ENCODE results near the gene KNDC1. TPM values are rescaled to one million over a fixed set of nuclear protein-coding genes. Genes with fewer than 3 reads are reported as not detected.

KNDC1 gene
- total and polyA plus RNA-seq, 3 donors from 2014 or later: 4.2 to 19.8 (median 13.3) TPM

DNA sequence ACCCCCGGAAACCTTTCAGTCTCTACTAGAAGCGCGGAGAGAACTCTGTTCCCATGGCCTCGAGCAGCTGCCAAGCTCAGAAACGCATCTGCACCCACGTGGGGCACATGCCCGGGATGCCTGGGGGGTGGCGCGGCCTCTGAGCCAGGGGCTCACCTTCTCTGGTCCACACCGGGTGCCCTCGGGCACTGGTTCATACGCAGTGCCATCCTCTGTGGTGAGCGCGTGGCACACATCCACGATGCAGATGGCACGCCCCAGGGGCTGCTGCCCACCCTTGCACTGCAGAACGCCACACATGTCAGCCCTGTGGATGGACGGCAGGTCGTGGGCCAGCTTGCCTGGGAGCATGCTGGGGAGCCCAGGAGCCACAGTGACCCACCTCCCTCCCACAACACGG lies 110.2 kb downstream of the KNDC1 start:
- Histone ChIP-seq H3K4me1 (no peaks in the 10 kb centered on the region), H3K27me3 (no peaks in the 10 kb centered on the region), H3K27ac (no peak overlapping the region), H3K36me3 (ENCODE audit: low read depth, missing control alignments) (no peaks in the 10 kb centered on the region), H3K9me3 (no peaks in the 10 kb centered on the region), H3K4me3 (no peak overlapping the region)
- WGBS, 2 donors: 88 to 90% methylated on average over 18 to 20 of the region's 20 CpGs
- TF ChIP-seq, protein P1, sequence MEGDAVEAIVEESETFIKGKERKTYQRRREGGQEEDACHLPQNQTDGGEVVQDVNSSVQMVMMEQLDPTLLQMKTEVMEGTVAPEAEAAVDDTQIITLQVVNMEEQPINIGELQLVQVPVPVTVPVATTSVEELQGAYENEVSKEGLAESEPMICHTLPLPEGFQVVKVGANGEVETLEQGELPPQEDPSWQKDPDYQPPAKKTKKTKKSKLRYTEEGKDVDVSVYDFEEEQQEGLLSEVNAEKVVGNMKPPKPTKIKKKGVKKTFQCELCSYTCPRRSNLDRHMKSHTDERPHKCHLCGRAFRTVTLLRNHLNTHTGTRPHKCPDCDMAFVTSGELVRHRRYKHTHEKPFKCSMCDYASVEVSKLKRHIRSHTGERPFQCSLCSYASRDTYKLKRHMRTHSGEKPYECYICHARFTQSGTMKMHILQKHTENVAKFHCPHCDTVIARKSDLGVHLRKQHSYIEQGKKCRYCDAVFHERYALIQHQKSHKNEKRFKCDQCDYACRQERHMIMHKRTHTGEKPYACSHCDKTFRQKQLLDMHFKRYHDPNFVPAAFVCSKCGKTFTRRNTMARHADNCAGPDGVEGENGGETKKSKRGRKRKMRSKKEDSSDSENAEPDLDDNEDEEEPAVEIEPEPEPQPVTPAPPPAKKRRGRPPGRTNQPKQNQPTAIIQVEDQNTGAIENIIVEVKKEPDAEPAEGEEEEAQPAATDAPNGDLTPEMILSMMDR (IDR thresholded peaks at IDR 0.05): no peak
- no peak for TF ChIP-seq POLR2A (IDR thresholded peaks at IDR 0.05)
- intact Hi-C loops (cut with DNase I; ENCODE audit: low total_unique reads): no loop called here
- DNase-seq: no peak

DNA sequence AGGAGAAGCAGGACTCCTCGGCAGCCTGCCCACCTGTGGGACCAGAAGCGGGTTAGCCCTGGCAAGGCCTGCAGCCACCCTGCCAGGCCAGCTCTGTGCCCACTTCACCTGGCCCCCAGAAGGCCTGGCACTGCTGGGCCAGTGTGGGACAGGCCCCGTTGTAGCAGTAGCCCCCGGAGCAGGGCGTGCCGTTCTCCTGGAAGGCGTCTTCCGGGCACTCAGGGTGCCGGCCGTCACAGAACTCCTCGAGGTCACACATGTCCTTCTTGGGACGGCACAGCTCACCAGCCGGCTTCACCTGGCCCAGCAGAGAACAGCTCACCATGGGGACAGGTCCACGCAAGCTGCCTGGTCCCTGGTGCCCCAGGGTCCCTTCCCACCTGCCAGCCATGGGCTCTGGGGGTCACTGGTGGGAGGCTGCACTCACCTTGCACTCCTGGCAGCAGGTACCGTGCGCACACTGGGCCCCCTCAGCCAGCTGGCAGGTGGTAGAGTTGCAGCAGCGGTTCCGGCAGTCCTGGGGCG lies 110.8 kb downstream of the KNDC1 start:
- H3K36me3 ChIP-seq (ENCODE audit: low read depth, missing control alignments): no peaks in the 10 kb centered on the region
- no peak overlapping the region for H3K4me3 ChIP-seq
- no peak overlapping the region for H3K27ac ChIP-seq
- intact Hi-C loops (cut with DNase I; ENCODE audit: low total_unique reads): no loop called here
- WGBS, 2 donors: 91 to 97% methylated on average over 9 to 17 of the region's 19 CpGs
- no peaks in the 10 kb centered on the region for H3K27me3 ChIP-seq
- no peaks in the 10 kb centered on the region for H3K4me1 ChIP-seq
- no peaks in the 10 kb centered on the region for H3K9me3 ChIP-seq
- DNase-seq: no peak
- no peak for TF ChIP-seq POLR2A (IDR thresholded peaks at IDR 0.05)
- TF ChIP-seq, protein P1 (IDR thresholded peaks at IDR 0.05): no peak

DNA sequence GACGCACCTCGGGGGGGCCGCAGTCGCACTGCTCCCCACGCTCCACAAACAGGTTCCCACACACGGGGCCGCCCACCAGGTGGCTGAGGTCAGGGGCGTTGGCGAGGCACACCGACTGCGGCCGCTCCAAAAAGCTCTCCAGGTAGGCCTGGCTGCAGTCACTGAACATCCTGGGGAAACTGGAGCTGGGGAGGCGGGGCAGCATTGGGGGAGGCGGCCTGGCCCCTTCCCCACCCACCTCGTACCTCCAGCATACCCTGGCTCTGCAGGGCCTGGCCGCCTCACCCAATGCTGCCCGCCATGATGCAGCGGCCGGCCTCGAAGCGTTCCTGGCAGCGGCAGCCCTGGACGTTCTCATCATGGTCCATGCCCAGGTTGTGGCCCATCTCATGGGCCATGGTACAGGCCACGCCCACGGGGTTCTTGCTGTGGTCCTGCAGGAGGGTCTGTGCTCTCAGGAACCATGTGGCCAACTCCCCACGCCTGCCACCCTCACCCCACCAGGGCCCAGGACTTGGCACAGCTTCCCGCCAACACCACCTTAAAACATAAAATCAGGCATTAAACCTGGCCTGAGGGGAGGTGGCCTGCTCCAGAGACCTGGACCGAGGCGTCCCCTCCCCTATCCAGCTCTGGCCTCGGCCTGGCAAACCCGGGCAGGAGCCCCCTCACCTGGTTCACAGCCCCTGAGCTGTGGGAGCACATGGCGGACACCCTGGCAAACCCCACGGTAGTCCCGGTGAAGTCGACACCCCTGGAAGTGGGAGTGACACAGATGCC lies 111.7 kb downstream of the KNDC1 start:
- Histone ChIP-seq H3K4me3 (no peak overlapping the region), H3K36me3 (ENCODE audit: low read depth, missing control alignments) (no peaks in the 10 kb centered on the region), H3K27ac (no peak overlapping the region), H3K4me1 (no peaks in the 10 kb centered on the region), H3K9me3 (no peaks in the 10 kb centered on the region), H3K27me3 (no peaks in the 10 kb centered on the region)
- intact Hi-C loops (cut with DNase I; ENCODE audit: low total_unique reads): no loop called here
- DNase-seq: no peak
- WGBS, 2 donors: 92 to 93% methylated on average over 3 to 35 of the region's 35 CpGs
- TF ChIP-seq, protein P1 (IDR thresholded peaks at IDR 0.05): no peak
- TF ChIP-seq POLR2A (IDR thresholded peaks at IDR 0.05): no peak

DNA sequence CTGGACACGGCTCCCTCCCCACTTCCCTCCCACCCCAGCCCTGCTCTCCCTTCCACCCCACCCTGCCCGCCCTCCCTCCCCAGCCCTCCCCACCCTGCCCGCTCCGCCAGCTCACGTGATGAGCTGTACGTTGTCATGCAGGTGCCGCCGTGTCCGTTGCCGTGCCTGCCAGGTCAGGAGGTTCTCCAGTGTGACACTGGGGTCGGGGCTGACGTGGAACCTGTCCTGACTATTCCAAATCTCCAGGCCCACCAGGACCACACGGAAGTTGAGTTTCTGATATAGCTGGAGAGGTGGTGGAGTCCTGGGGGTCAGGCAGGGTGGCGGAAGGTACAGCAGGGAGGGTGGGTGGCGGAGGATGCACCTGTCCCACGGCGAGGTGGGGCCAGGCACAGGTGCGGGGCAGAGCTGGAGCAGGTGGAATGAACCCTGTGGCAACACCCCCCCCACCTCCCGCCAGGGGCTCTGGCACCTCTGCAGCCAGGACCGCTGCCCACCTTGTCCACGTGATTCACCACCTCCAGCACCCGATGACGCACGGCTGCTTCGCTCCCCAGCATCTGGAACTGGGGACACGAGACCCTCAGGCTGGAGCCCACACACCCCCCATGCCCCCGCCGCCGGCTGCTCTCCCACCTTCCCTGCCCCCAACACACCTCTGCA lies 112.4 kb downstream of the KNDC1 start:
- WGBS, 2 donors: 70 to 91% methylated on average over 9 to 29 of the region's 29 CpGs
- H3K9me3 ChIP-seq: no peaks in the 10 kb centered on the region
- H3K4me3 ChIP-seq: no peak overlapping the region
- no peaks in the 10 kb centered on the region for H3K36me3 ChIP-seq (ENCODE audit: low read depth, missing control alignments)
- H3K27me3 ChIP-seq: no peaks in the 10 kb centered on the region
- intact Hi-C loops (cut with DNase I; ENCODE audit: low total_unique reads): no loop called here
- TF ChIP-seq, protein P1 (IDR thresholded peaks at IDR 0.05): no peak
- no peak for DNase-seq
- no peak overlapping the region for H3K27ac ChIP-seq
- no peaks in the 10 kb centered on the region for H3K4me1 ChIP-seq
